HEK293T (cell line): ENCODE measurements around the gene BMF.

Source experiments
- ARNT ChIP-seq: fragments of 450-650 bp; IDR thresholded peaks from 2 replicates; pipeline ENCODE4 v1.6.1; 2017; ENCODE audit warnings: mild to moderate bottlenecking
- BHLHE40 ChIP-seq: fragments of 450-650 bp; IDR thresholded peaks from 2 replicates; pipeline ENCODE4 v1.6.1; 2016; ENCODE audit warnings: mild to moderate bottlenecking, moderate library complexity, borderline replicate concordance
- CTBP1 ChIP-seq: fragments of 450-650 bp; IDR thresholded peaks from 2 replicates; pipeline ENCODE4 v1.6.1; 2016; ENCODE audit warnings: borderline replicate concordance
- ELF4 ChIP-seq: fragments of 450-650 bp; IDR thresholded peaks from 2 replicates; pipeline ENCODE4 v1.6.1; 2017; ENCODE audit warnings: antibody characterized with exemption
- FOXA1 ChIP-seq: fragments of 450-650 bp; IDR thresholded peaks from 2 replicates; pipeline ENCODE4 v1.6.1; 2016; ENCODE audit warnings: mild to moderate bottlenecking
- FOXK2 ChIP-seq: fragments of 450-650 bp; IDR thresholded peaks from 2 replicates; pipeline ENCODE4 v1.6.1; 2016; ENCODE audit warnings: mild to moderate bottlenecking
- FOXM1 ChIP-seq: fragments of 450-650 bp; IDR thresholded peaks from 2 replicates; pipeline ENCODE4 v1.6.1; 2017; ENCODE audit warnings: mild to moderate bottlenecking, borderline replicate concordance
- HDGF ChIP-seq: fragments of 450-650 bp; IDR thresholded peaks from 2 replicates; pipeline ENCODE4 v1.6.1; 2017; ENCODE audit warnings: antibody characterized with exemption, borderline replicate concordance
- NFRKB ChIP-seq: fragments of 450-650 bp; IDR thresholded peaks from 2 replicates; pipeline ENCODE4 v1.6.1; 2016; ENCODE audit warnings: mild to moderate bottlenecking, moderate library complexity
- PKNOX1 ChIP-seq: fragments of 450-650 bp; IDR thresholded peaks from 2 replicates; pipeline ENCODE4 v1.6.1; 2016
- SP1 ChIP-seq: fragments of 450-650 bp; IDR thresholded peaks from 2 replicates; pipeline ENCODE4 v1.6.1; 2017
- SUZ12 ChIP-seq: fragments of 450-650 bp; IDR thresholded peaks from 2 replicates; pipeline ENCODE4 v1.6.1; 2016; ENCODE audit warnings: mild to moderate bottlenecking
- TARDBP ChIP-seq: fragments of 450-650 bp; IDR thresholded peaks from 2 replicates; pipeline ENCODE4 v1.6.1; 2016
- ZNF384 ChIP-seq: fragments of 450-650 bp; IDR thresholded peaks from 2 replicates; pipeline ENCODE4 v1.6.1; 2016

DNA sequence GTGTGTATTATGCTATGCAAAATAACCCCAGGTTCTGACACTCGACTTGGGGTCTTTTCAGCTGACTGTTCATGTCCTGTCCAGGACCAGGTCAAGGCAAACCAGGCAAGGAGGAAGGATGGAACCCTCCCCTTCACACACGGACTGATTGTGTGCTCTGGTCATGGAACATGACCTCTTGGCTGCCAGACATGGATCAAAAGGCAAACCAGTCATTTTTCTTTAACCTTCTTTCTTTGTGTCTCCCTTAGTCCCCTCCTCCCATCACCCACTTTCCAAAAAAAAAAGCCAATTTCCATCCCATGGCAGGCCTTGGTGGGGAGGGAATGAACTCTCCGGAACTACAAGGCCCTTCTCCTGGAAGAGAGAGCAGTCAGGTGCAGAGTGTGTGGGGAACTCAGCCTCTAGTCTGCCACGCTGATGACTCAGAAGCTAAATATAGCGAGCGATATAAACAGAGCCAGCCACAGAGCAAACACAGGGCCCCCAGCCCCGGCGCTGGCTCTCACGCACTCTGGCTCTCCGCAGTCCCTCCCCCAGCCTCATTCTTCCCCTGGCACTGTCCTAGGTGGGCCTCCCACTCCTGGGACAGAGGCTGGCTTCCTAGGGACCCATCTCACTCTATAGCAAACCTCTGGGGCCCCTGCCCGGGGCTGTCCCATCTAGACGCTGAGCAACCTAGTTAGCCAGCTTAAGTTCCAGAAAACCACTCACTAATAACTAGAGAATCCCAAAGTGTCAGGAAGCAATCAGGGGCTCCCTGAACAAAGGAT, 10.0 kb downstream of the BMF start:
- TF ChIP-seq CTBP1 = no peak
- TF ChIP-seq HDGF = no peak
- TF ChIP-seq BHLHE40 = no peak
- TF ChIP-seq ELF4 = no peak
- peak; percentile 99 for TF ChIP-seq ARNT
- TF ChIP-seq SUZ12 = no peak
- no peak for TF ChIP-seq NFRKB
- no peak for TF ChIP-seq FOXA1
- TF ChIP-seq FOXM1 = no peak
- TF ChIP-seq ZNF384 = no peak
- no peak for TF ChIP-seq SP1
- TF ChIP-seq FOXK2 = no peak
- TF ChIP-seq PKNOX1 = no peak
- TF ChIP-seq TARDBP = no peak
